CD4-positive, alpha-beta T cell treated with Interleukin-17A for 4 hours (primary cell): ENCODE measurements around the gene LAMA3.
"Not testable (repeated sequence)": the region's sequence is repeated elsewhere in the genome, so short reads cannot be mapped to it uniquely, and the experiment has no call there.

Experiments used
- DNase-seq: peaks from one replicate; pipeline ENCODE4 v3.0.0-alpha.2; 2020; ENCODE audit warnings: mixed read lengths

Gene LAMA3

DNA sequence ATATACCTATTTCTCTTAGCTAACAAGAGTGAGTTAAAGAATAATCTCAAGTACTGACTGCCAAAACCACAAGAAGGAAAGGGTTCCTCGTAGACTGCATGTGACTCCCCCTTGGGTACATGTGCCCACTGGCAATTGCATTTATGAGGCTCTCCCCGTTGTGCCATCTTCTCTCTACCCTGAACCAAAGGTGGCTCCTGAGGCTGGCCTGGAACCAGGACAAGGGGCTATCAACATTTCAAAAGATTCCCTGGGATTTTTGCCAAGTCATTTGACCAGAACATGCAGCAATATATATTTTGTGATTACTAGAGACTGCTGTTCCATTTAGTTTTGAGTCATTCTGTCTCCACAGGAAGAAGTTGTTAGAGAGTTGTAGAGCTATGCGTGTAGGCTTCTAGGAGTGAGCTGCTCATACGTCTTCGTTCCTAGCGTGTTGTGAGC is 45.8 kb downstream of the LAMA3 start:
- DNase-seq: no peak

DNA sequence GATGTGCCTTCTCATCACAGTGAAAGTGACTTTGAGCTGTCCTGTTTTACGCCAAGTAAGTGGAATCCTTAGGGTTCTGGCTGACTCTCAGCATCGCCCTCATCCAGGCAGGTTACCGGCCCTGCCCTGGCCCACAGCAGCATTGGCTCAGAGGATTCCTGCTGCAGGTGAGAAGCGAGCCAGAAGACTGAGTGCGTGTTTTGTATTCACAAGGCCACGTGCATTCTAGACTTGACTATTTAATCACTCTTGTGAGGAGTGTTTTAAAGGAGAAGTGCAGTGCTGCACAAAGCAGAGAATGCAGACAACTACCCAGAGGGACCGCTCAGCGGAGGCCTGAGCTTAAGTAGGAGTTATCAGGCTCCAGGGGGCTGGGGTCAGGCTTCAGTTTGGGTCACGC is 48.3 kb downstream of the LAMA3 start:
- DNase-seq: no peak

- no peak for DNase-seq
These were observed 48.9 kb downstream of the LAMA3 start for GRCh38 chr18:23738151-23738550.

GRCh38 chr18:23738575-23738974 is 49.3 kb downstream of the LAMA3 start:
- DNase-seq: no peak

DNA sequence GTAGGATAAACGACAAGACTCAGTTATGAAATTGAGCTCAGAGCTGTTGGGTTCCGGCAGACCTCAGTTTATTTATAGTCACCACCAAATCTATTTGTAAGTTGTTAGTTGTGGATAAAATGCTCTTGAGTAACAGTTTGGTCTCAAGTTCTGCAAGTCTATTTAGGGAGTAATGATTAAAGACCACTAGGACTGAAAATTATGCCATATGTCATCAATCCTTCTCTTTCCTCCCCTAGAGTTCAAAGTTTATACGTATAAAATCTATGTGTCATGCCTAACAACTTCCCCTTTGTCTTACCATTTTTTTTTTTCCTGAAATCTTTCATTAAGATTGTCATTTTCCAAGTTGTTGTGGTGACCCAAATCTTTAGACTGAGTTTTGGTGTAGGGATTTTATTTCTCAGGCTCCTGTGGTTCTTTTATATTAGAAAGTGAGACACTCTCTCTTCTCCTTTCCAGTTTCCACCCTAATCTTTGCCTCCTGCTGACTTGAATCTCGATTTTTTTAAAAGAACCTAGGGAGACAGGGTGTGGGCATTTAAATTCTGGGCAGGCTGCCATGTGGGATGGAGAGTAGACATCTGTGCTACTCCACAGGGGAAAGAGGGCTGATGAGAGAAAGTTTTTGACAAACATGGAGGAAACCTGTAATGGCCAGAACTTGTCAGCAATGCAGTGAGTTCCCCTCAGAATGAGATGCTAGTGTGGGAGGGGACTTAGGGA is 51.0 kb downstream of the LAMA3 start:
- no peak for DNase-seq

- not testable (repeated sequence) for DNase-seq
These were observed 52.7 kb downstream of the LAMA3 start for GRCh38 chr18:23741967-23742366.

GRCh38 chr18:23743733-23744333 is 54.6 kb downstream of the LAMA3 start:
- DNase-seq: no peak

- DNase-seq: no peak
These were observed 56.1 kb downstream of the LAMA3 start for GRCh38 chr18:23745366-23745765.

- no peak for DNase-seq
These were observed 57.6 kb downstream of the LAMA3 start for GRCh38 chr18:23746851-23747250.

GRCh38 chr18:23752363-23752762 is 63.1 kb downstream of the LAMA3 start:
- DNase-seq: no peak

GRCh38 chr18:23752796-23753195 is 63.5 kb downstream of the LAMA3 start:
- DNase-seq: no peak

GRCh38 chr18:23756590-23757436 is 67.6 kb downstream of the LAMA3 start:
- DNase-seq: no peak

DNA sequence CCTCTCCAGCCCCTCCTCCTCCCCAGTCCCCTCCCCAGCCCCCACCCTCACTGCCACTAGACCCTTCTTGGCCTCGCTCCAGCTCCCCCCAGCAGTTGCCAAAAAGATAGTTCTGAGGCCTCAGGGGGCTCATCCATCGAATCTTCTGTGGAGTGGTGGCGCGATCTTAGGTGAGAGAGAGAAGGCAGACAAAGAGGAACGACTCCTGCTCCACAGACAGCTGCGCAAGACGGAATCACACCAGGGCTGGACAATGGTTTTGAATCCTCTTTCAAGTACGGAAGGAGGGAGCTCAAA is 68.1 kb downstream of the LAMA3 start:
- no peak for DNase-seq

GRCh38 chr18:23758281-23758680 is 69.0 kb downstream of the LAMA3 start:
- DNase-seq: no peak

DNA sequence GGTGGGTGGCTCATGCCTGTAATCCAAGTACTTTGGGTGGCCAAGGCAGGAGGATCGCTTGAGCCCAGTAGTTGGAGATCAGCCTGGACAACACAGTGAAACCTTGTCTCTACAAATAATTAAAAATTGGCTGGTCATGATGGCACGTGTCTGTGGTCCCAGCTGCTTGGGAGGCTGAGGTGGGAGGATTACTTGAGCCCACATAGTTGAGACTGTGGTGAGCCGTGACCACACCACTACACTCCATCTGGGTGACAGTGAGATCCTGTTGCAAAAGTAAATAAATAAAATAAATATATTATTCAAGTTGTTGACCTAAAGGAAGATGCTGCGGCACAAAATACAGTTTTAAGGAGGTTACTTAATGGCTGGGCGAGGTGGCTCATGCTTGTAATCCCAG is 72.7 kb downstream of the LAMA3 start:
- DNase-seq: no peak

- DNase-seq: no peak
These were observed 74.1 kb downstream of the LAMA3 start for GRCh38 chr18:23763343-23763742.

DNA sequence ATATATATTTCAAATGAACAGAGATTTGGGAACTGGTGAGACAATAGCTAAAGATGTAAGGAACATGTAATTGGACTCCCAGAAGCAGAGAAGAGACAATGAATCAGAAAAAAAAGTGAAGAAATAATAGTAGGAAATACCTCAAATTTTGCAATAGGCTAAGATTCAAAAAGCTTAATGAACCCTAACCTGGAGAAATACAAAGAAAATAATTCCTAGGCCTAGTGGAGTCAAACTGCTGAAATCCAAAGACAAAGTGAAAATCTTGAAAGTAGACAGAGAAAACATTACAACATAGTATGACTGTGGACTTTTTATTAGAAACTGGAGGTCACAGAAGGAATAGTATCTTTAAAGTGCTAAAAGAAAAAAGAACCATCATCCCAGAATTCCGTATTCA is 76.7 kb downstream of the LAMA3 start:
- DNase-seq: no peak

GRCh38 chr18:23772327-23773024 is 83.2 kb downstream of the LAMA3 start:
- DNase-seq: no peak

GRCh38 chr18:23776306-23776705 is 87.1 kb downstream of the LAMA3 start:
- DNase-seq: no peak

DNA sequence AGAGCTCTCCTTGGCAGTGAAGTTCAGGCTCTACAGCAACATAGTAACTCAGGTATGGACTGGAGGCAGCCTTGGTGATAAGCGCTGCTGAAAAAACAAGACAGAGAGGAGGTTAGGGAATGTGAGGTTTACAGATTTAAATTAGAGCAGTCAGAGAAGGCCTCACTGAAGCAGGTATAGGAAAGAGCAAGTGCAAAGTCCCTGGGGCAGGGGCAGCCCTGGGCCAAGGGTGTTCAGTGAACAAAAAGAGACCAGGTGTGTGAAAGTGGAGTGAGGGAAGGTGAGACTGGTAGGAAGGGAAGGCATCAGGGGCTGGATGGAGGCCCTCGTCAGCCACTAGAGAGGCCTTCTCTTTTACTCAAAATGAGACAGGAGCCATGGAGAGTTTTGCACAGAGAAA is 89.6 kb downstream of the LAMA3 start:
- DNase-seq: no peak

DNA sequence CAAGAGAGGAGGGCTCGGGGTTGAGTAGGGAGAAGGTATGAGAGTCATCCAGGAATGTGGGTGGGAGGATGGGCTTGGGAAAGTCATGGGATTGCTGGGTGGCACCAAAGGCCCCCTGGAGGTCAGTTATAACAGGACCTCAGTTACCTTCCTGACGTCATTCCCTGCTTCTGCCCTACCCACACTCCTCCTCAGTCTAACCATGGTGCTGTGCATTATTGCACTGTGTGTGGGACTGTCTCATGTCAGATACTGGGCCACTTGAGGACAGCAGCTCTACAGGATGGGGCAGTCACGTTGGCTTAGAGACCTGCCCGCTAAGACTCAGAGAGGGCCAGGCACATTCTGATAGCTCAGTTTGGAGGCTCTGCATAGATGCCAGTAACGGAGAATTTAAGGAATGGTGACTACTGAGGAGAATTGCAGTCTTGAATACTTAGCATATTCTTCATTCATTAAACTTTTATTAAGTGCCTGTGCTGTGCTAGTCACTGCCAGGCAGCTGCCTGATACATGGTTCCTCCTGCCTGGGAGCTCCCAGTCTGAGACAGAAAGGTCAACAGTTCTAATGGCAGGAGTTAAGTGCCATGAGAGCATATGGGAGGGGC is 90.5 kb downstream of the LAMA3 start:
- no peak for DNase-seq

DNA sequence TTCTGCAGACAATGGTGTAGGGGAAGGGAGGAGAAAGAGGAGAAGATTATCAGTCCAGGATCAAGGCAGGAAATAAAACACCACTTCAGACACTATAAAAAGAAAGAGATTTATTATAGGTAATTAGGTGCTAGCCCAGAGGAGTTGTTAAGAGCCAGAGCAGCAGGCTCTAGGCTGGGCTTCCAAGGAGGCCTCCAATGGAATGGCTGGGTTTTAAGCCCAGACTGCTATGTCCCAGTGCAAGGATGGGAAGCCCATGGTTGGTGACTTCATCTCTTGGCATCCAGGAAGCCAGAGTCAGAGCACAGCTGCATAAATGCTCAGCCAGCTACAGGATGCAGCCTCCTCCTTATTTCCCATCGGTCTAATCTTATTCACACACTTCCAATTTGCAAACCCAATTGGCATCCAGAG is 95.6 kb downstream of the LAMA3 start:
- no peak for DNase-seq

GRCh38 chr18:23793051-23793450 is 103.8 kb downstream of the LAMA3 start:
- DNase-seq: no peak
